ENCODE data around the gene SLIT3.

- TF ChIP-seq ZNF449 (tag by site-specific recombination; IDR thresholded peaks at IDR 0.05) = no peak
- no peak for TF ChIP-seq ZNF768 (tag by site-specific recombination; IDR thresholded peaks at IDR 0.05)
- no peak for TF ChIP-seq CTCF (tag by site-specific recombination; IDR thresholded peaks at IDR 0.05)
- TF ChIP-seq ZNF585B (tag by site-specific recombination; IDR thresholded peaks at IDR 0.05) = no peak
- TF ChIP-seq ZNF121 (tag by site-specific recombination; IDR thresholded peaks at IDR 0.05) = no peak
- no peak for TF ChIP-seq ZNF76 (tag by site-specific recombination; IDR thresholded peaks at IDR 0.05; ENCODE audit: borderline replicate concordance, low read depth)
- TF ChIP-seq ZNF174 (tag by site-specific recombination; IDR thresholded peaks at IDR 0.05) = no peak
These were observed 676.0 kb downstream of the SLIT3 start for GRCh38 chr5:168624850-168625364.
